Loucy (cell line): ENCODE measurements around the gene NCKAP5.

ENCODE experiments used
- H2AFZ ChIP-seq: fragments of 200-600 bp; sonication (generic); 2 replicates; pipeline ENCODE4 v1.6.0; 2016; ENCODE audit warnings: antibody characterized with exemption, mild to moderate bottlenecking, low read length, moderate library complexity
- H3F3A ChIP-seq: fragments of 200-600 bp; 2 replicates; pipeline ENCODE4 v1.6.0; 2016; ENCODE audit warnings: antibody characterized with exemption, low read depth, mild to moderate bottlenecking
- H3K27me3 ChIP-seq: fragments of 200-600 bp; sonication (generic); 2 replicates; pipeline ENCODE4 v1.6.1; 2014; ENCODE audit warnings: low read length, mild to moderate bottlenecking; ENCODE audit not compliant: insufficient read depth, poor library complexity, severe bottlenecking
- H3K36me3 ChIP-seq: fragments of 200-600 bp; sonication (generic); 2 replicates; pipeline ENCODE4 v1.6.1; 2016; ENCODE audit warnings: low read length; ENCODE audit not compliant: insufficient read depth
- H3K4me1 ChIP-seq: fragments of 200-600 bp; sonication (generic); 2 replicates; pipeline ENCODE4 v1.5.1; 2014; ENCODE audit warnings: low read length, mild to moderate bottlenecking; ENCODE audit not compliant: insufficient read depth, poor library complexity, severe bottlenecking
- H3K4me2 ChIP-seq: fragments of 200-600 bp; sonication (generic); 2 replicates; pipeline ENCODE4 v1.6.0; 2014; ENCODE audit warnings: antibody characterized with exemption, low read length, low read depth, mild to moderate bottlenecking; ENCODE audit not compliant: poor library complexity, severe bottlenecking
- H3K4me3 ChIP-seq: fragments of 200-600 bp; sonication (generic); 2 replicates; pipeline ENCODE4 v1.5.1; 2014; ENCODE audit warnings: low read length, mild to moderate bottlenecking, mixed read lengths; ENCODE audit not compliant: poor library complexity, severe bottlenecking
- H3K79me2 ChIP-seq: fragments of 200-600 bp; sonication (generic); 2 replicates; pipeline ENCODE4 v1.6.1; 2014; ENCODE audit warnings: low read length; ENCODE audit not compliant: insufficient read depth
- H3K9ac ChIP-seq: fragments of 200-600 bp; sonication (generic); 2 replicates; pipeline ENCODE4 v1.6.0; 2014; ENCODE audit warnings: mild to moderate bottlenecking, low read depth, low read length, moderate library complexity; ENCODE audit not compliant: poor library complexity, severe bottlenecking
- H3K9me2 ChIP-seq: fragments of 200-600 bp; sonication (generic); replicated peaks from 2 replicates; pipeline ENCODE4 v1.6.1; 2016; ENCODE audit warnings: low read depth, low read length, mixed read lengths
- H3K9me3 ChIP-seq: fragments of 200-600 bp; sonication (generic); 2 replicates; pipeline ENCODE4 v1.6.1; 2014; ENCODE audit warnings: mild to moderate bottlenecking, antibody characterized with exemption, low read length, low read depth; ENCODE audit not compliant: insufficient read depth
- H4K20me1 ChIP-seq: fragments of 200-600 bp; sonication (generic); 2 replicates; pipeline ENCODE4 v1.6.0; 2014; ENCODE audit warnings: antibody characterized with exemption, low read length, mild to moderate bottlenecking; ENCODE audit not compliant: insufficient read depth, poor library complexity, severe bottlenecking
- EZH2phosphoT487 ChIP-seq: fragments of 200-600 bp; IDR thresholded peaks from 2 replicates; pipeline ENCODE4 v1.6.1; 2018; ENCODE audit warnings: antibody characterized with exemption, mild to moderate bottlenecking, moderate library complexity, borderline replicate concordance
- TF ChIP-seq, protein P1 (sequence below): fragments of 200-600 bp; sonication (generic); conservative IDR thresholded peaks from 2 replicates; pipeline ENCODE4 v1.5.1; 2014; ENCODE audit warnings: mild to moderate bottlenecking, antibody characterized with exemption, low read length

Gene NCKAP5

DNA sequence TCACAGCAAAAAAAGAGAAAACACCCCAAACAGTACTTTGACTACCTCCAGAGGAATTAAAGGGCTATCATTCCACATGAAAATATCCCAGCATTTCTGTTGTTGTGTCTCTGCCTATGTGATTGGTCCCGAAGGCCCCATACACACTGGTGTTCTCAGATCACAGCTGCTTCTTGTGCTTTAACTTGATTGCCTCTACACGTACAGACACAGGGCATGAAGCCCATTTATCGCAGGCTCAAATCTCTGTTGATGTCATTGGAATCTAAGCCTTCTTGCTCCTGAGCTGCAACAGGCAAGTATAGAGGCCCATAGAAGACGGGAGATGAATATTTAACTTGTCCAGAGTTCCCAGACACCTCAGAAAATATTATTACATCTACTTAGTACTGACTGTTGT lies 405.2 kb downstream of the NCKAP5 start:
- TF ChIP-seq EZH2phosphoT487: no peak
- TF ChIP-seq, protein P1, sequence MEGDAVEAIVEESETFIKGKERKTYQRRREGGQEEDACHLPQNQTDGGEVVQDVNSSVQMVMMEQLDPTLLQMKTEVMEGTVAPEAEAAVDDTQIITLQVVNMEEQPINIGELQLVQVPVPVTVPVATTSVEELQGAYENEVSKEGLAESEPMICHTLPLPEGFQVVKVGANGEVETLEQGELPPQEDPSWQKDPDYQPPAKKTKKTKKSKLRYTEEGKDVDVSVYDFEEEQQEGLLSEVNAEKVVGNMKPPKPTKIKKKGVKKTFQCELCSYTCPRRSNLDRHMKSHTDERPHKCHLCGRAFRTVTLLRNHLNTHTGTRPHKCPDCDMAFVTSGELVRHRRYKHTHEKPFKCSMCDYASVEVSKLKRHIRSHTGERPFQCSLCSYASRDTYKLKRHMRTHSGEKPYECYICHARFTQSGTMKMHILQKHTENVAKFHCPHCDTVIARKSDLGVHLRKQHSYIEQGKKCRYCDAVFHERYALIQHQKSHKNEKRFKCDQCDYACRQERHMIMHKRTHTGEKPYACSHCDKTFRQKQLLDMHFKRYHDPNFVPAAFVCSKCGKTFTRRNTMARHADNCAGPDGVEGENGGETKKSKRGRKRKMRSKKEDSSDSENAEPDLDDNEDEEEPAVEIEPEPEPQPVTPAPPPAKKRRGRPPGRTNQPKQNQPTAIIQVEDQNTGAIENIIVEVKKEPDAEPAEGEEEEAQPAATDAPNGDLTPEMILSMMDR: no peak
- H3F3A ChIP-seq: no peaks in the 10 kb centered on the region
- H2AFZ ChIP-seq: no peak overlapping the region

DNA sequence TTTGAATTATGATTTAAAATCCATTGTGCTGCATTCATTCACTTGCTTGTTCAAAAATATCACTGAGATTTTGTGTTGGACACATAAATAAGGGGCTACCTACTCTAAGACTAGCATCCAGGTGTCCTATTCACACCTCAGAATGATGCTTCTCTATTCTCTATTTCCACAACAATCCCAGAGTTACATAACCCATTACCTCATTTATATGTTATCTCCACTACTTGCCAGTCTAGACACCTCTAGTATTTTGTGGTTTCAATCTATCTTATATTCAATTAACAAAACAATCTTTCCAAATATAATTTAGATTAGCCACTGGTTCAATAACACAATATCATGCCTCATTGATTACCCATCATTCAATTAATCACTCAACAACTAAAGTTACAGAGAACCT lies 409.8 kb downstream of the NCKAP5 start:
- Histone ChIP-seq H3F3A (no peaks in the 10 kb centered on the region), H3K4me1 (no peaks in the 10 kb centered on the region), H3K4me2 (no peak overlapping the region), H3K9ac (no peak overlapping the region), H3K79me2 (no peaks in the 10 kb centered on the region), H3K9me3 (no peaks in the 10 kb centered on the region), H3K4me3 (no peak overlapping the region), H4K20me1 (no peaks in the 10 kb centered on the region), H2AFZ (no peak overlapping the region), H3K9me2 (no peaks in the 10 kb centered on the region), H3K27me3 (no peaks in the 10 kb centered on the region), H3K36me3 (no peaks in the 10 kb centered on the region)
- TF ChIP-seq, protein P1: no peak
- no peak for TF ChIP-seq EZH2phosphoT487

More for the DNA sequence above, 405.2 kb downstream of the NCKAP5 start:
- Histone ChIP-seq H3K4me2 (no peak overlapping the region), H3K4me3 (no peak overlapping the region), H3K79me2 (no peaks in the 10 kb centered on the region), H3K9me2 (no peaks in the 10 kb centered on the region), H4K20me1 (no peaks in the 10 kb centered on the region), H3K4me1 (no peaks in the 10 kb centered on the region), H3K27me3 (no peaks in the 10 kb centered on the region), H3K36me3 (no peaks in the 10 kb centered on the region), H3K9me3 (no peaks in the 10 kb centered on the region), H3K9ac (no peak overlapping the region)

DNA sequence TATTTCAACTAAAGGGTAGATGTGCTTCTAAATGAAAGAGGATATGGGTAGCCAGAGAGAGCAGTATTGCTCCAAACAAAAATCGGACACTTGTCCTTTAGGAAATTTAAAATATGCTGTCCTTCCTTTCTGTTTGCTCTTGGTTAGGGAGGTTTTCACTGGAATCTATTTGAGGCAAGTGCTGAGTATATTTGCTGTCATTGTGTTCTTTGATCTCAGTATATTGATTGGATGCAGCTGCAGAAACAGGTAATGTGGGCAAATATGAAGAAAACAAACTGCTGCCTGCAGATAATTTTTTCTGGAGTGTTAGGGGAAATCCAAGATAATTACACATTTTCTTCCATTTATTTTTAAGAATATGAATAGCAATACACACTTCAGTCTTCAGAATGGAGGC lies 410.2 kb downstream of the NCKAP5 start:
- no peak overlapping the region for H2AFZ ChIP-seq
- H3K4me3 ChIP-seq: no peak overlapping the region
- H3K9me3 ChIP-seq: no peaks in the 10 kb centered on the region
- no peak overlapping the region for H3K4me2 ChIP-seq
- no peaks in the 10 kb centered on the region for H3K9me2 ChIP-seq
- H3F3A ChIP-seq: no peaks in the 10 kb centered on the region
- H3K9ac ChIP-seq: no peak overlapping the region
- no peaks in the 10 kb centered on the region for H3K27me3 ChIP-seq
- H4K20me1 ChIP-seq: no peaks in the 10 kb centered on the region
- TF ChIP-seq EZH2phosphoT487: no peak
- TF ChIP-seq, protein P1: no peak
- no peaks in the 10 kb centered on the region for H3K4me1 ChIP-seq
- no peaks in the 10 kb centered on the region for H3K36me3 ChIP-seq
- no peaks in the 10 kb centered on the region for H3K79me2 ChIP-seq
